ENCODE data around the gene L3MBTL4.

DNA sequence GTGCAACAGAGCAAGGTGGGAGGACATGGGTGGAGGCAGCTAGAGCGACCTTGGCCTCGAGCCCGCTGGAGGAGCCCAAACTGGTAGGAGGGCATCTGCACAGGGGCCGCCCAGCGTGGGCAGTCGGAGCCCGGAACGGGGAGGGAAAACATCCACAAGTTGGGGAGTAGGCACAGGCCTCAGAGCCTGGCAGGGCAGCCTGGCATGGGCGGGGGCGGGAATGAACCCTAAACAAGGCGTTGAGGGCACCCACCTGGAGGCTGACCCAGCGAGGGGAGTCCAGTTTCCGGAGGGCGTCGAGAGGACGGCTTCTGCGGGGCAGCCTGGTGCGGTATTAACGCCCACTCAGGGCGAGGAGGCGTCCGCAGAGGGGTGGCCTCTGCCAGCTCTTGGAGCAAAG is 129.9 kb downstream of the L3MBTL4 start:
- no peak for TF ChIP-seq POLR2AphosphoS5 (IDR thresholded peaks at IDR 0.05; ENCODE audit: low read depth, low read length)
- TF ChIP-seq, protein P1, sequence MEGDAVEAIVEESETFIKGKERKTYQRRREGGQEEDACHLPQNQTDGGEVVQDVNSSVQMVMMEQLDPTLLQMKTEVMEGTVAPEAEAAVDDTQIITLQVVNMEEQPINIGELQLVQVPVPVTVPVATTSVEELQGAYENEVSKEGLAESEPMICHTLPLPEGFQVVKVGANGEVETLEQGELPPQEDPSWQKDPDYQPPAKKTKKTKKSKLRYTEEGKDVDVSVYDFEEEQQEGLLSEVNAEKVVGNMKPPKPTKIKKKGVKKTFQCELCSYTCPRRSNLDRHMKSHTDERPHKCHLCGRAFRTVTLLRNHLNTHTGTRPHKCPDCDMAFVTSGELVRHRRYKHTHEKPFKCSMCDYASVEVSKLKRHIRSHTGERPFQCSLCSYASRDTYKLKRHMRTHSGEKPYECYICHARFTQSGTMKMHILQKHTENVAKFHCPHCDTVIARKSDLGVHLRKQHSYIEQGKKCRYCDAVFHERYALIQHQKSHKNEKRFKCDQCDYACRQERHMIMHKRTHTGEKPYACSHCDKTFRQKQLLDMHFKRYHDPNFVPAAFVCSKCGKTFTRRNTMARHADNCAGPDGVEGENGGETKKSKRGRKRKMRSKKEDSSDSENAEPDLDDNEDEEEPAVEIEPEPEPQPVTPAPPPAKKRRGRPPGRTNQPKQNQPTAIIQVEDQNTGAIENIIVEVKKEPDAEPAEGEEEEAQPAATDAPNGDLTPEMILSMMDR (IDR thresholded peaks at IDR 0.05), result no peak
- TF ChIP-seq REST (IDR thresholded peaks at IDR 0.05; ENCODE audit: insufficient read depth in 1 of 2, low read depth in 2 of 2, low read length in 1 of 2), result no peak
- no peak for TF ChIP-seq SIN3A (IDR thresholded peaks at IDR 0.05; ENCODE audit: borderline replicate concordance, insufficient read depth, low read depth, low read length)

Measured in Panc1 (cell line).